CD14-positive monocyte (primary cell): ENCODE measurements around the gene IFRD2. TPM values are rescaled to one million over a fixed set of nuclear protein-coding genes. Genes with fewer than 3 reads are reported as not detected.

Experiments used
- DNase-seq, 3 donors: peaks; one replicate each; pipeline ENCODE4 v3.0.0-alpha.2; 2011 to 2022
- H2AFZ ChIP-seq: 2 replicates; pipeline ENCODE4 v1.6.0; 2012; ENCODE audit warnings: mild to moderate bottlenecking, low read depth, low read length, inconsistent platforms; ENCODE audit not compliant: insufficient read depth, poor library complexity, severe bottlenecking
- H3K27ac ChIP-seq, 2 donors: 1 replicate in 1 of 2; 2 replicates in 1 of 2; pipeline ENCODE4 v1.5.1; 2012 to 2013; ENCODE audit warnings: low read length in 2 of 2, control low read depth in 1 of 2, inconsistent platforms in 1 of 2, low read depth in 1 of 2, mild to moderate bottlenecking in 1 of 2
- H3K27me3 ChIP-seq, 2 donors: one replicate each; pipeline versions ENCODE4 v1.6.0 to v1.6.1; 2011 to 2013; ENCODE audit warnings: low read length in 2 of 2; ENCODE audit not compliant: control insufficient read depth in 2 of 2, insufficient read depth in 2 of 2
- H3K36me3 ChIP-seq, 2 donors: replicated peaks in 1 of 2; 1 replicate in 1 of 2; 2 replicates in 1 of 2; pipeline versions ENCODE4 v1.5.1 to v1.6.1; 2012 to 2013; ENCODE audit warnings: low read length in 2 of 2, control low read depth in 1 of 2, inconsistent platforms in 1 of 2, mild to moderate bottlenecking in 1 of 2; ENCODE audit not compliant: insufficient read depth in 2 of 2, control insufficient read depth in 1 of 2
- H3K4me1 ChIP-seq, 2 donors: 1 replicate in 1 of 2; 2 replicates in 1 of 2; pipeline versions ENCODE4 v1.5.1 to v1.6.1; 2012 to 2013; ENCODE audit warnings: low read length in 2 of 2, control low read depth in 1 of 2, inconsistent platforms in 1 of 2, mild to moderate bottlenecking in 1 of 2, moderate library complexity in 1 of 2; ENCODE audit not compliant: insufficient read depth in 2 of 2, control insufficient read depth in 1 of 2
- H3K4me2 ChIP-seq: replicated peaks from 2 replicates; pipeline ENCODE3; 2012; ENCODE audit warnings: low read length, moderate library complexity, mild to moderate bottlenecking; ENCODE audit not compliant: poor library complexity, severe bottlenecking; ENCODE audit errors: extremely low read depth
- H3K4me3 ChIP-seq, 3 experiments: fragments of 200-600 bp in 1 of 3; sonication (generic) in 1 of 3; replicated peaks in 1 of 3; 1 replicate in 2 of 3; 2 replicates in 1 of 3; pipeline ENCODE4 v1.5.1; 2011 to 2013; ENCODE audit warnings: low read length in 3 of 3, mild to moderate bottlenecking in 3 of 3, control low read depth in 2 of 3, low read depth in 2 of 3, inconsistent platforms in 1 of 3, moderate library complexity in 1 of 3
- H3K79me2 ChIP-seq: 2 replicates; pipeline ENCODE4 v1.6.0; 2012; ENCODE audit warnings: mild to moderate bottlenecking, control low read depth, inconsistent platforms, low read length, moderate library complexity; ENCODE audit not compliant: insufficient read depth
- H3K9ac ChIP-seq: 2 replicates; pipeline ENCODE4 v1.6.0; 2017; ENCODE audit warnings: low read length, mild to moderate bottlenecking; ENCODE audit not compliant: insufficient read depth, poor library complexity, severe bottlenecking
- H3K9me3 ChIP-seq, 2 donors: replicated peaks in 1 of 2; 1 replicate in 1 of 2; 2 replicates in 1 of 2; pipeline versions ENCODE4 v1.5.1 to v1.6.1; 2012 to 2013; ENCODE audit warnings: low read length in 2 of 2, control low read depth in 1 of 2; ENCODE audit not compliant: control insufficient read depth in 1 of 2, insufficient read depth in 1 of 2
- H4K20me1 ChIP-seq: 2 replicates; pipeline ENCODE4 v1.6.0; 2012; ENCODE audit warnings: mild to moderate bottlenecking, low read length, control low read depth, moderate library complexity; ENCODE audit not compliant: insufficient read depth
- H3K27ac Mint-ChIP-seq, 7 donors: one replicate each; pipeline ENCODE4 v1.8.0; 2020; ENCODE audit warnings: mild to moderate bottlenecking in 7 of 7, mixed read lengths in 7 of 7, moderate library complexity in 6 of 7, inconsistent platforms in 2 of 7
- H3K27me3 Mint-ChIP-seq, 3 donors: one replicate each; pipeline ENCODE4 v1.8.0; 2021 to 2022; ENCODE audit warnings: low read depth in 3 of 3, mild to moderate bottlenecking in 3 of 3, mixed read lengths in 3 of 3, moderate library complexity in 3 of 3, inconsistent platforms in 1 of 3
- H3K36me3 Mint-ChIP-seq, 2 donors: one replicate each; pipeline ENCODE4 v1.8.0; 2020; ENCODE audit warnings: mixed read lengths in 2 of 2, inconsistent platforms in 1 of 2, mild to moderate bottlenecking in 1 of 2
- H3K4me1 Mint-ChIP-seq: one replicate; pipeline ENCODE4 v1.8.0; 2020; ENCODE audit warnings: mild to moderate bottlenecking, mixed read lengths
- H3K4me3 Mint-ChIP-seq, 2 donors: one replicate each; pipeline ENCODE4 v1.8.0; 2020; ENCODE audit warnings: mild to moderate bottlenecking in 2 of 2, mixed read lengths in 2 of 2, moderate library complexity in 1 of 2
- H3K9me3 Mint-ChIP-seq, 7 donors: one replicate each; pipeline ENCODE4 v1.8.0; 2020 to 2022; ENCODE audit warnings: mixed read lengths in 7 of 7, mild to moderate bottlenecking in 6 of 7, moderate library complexity in 6 of 7, inconsistent platforms in 2 of 7
- WGBS: methylation state at CpG from one replicate; pipeline ENCODE4 v1.1.5; 2013; ENCODE audit warnings: missing lambda C conversion rate; ENCODE audit not compliant: insufficient coverage; 5-methylcytosine and 5-hydroxymethylcytosine counted together
- intact Hi-C, 2 donors: fragments of 100-400 bp; cut with micrococcal nuclease; formaldehyde crosslinking; loops; one replicate each; pipeline versions ENCODE4 v1.15.0 to v1.15.1; 2023
- polyA plus RNA-seq, 3 donors: library from polyadenylated mRNA; depleted of rRNA in 1 of 3; unstranded in 2 of 3; stranded (reverse) in 1 of 3; fragments of 300-500 nt in 2 of 3; fragments of >200 nt in 1 of 3; fragmentation: Illumina TruSeq in 2 of 3; gene quantifications; 1 replicate in 2 of 3; 2 replicates in 1 of 3; pipeline ENCODE4 v1.2.3, GENCODE V29; 2012 to 2021
- TF ChIP-seq, protein P1 (sequence below): fragments of 200-600 bp; IDR thresholded peaks from one replicate; pipeline ENCODE4 v1.8.0; 2022; ENCODE audit warnings: antibody characterized with exemption, mild to moderate bottlenecking

Gene IFRD2
- polyA plus RNA-seq, 3 donors = 17.1 to 35.1 (median 23.3) TPM

DNA sequence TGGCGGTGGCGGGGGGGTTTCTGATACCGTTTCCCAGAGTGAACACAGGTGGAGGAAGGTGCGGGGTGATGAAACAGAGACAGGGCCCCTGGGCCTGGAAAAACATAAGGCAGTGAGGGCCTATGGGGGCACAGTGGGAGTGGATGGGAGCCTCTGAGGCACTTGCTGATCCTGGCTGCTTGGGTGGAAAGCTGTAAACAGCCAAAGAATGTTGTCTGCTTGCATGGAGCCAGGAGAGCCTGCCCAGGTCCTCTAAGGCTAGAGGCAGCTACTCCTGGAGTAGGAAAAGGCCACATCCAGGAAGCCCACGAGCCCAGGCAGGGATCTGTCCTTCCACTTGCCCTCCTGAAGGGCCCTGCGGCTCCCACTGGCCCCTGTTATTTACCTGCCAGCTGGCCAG is 26.2 kb downstream of the IFRD2 start:
- no peak overlapping the region for H2AFZ ChIP-seq
- peaks cover 0 to 22% of the 10 kb centered on the region in 2 donors for H3K27me3 ChIP-seq
- TF ChIP-seq, protein P1, sequence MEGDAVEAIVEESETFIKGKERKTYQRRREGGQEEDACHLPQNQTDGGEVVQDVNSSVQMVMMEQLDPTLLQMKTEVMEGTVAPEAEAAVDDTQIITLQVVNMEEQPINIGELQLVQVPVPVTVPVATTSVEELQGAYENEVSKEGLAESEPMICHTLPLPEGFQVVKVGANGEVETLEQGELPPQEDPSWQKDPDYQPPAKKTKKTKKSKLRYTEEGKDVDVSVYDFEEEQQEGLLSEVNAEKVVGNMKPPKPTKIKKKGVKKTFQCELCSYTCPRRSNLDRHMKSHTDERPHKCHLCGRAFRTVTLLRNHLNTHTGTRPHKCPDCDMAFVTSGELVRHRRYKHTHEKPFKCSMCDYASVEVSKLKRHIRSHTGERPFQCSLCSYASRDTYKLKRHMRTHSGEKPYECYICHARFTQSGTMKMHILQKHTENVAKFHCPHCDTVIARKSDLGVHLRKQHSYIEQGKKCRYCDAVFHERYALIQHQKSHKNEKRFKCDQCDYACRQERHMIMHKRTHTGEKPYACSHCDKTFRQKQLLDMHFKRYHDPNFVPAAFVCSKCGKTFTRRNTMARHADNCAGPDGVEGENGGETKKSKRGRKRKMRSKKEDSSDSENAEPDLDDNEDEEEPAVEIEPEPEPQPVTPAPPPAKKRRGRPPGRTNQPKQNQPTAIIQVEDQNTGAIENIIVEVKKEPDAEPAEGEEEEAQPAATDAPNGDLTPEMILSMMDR = no peak
- H3K4me1 ChIP-seq = peaks cover 0 to under 1% of the 10 kb centered on the region in 2 donors
- no peak overlapping the region for H3K27ac ChIP-seq
- Mint-ChIP-seq H3K27ac (no peak overlapping the region), H3K9me3 (no peaks in the 10 kb centered on the region), H3K27me3 (peaks cover 31 to 40% (median 37%) of the 10 kb centered on the region in 3 donors), H3K4me3 (peak overlapping the region in 1 of 2 donors; percentile 9), H3K4me1 (peaks cover 3% of the 10 kb centered on the region), H3K36me3 (peaks cover 2% of the 10 kb centered on the region in 2 donors)
- no peak overlapping the region for H3K4me2 ChIP-seq
- no peaks in the 10 kb centered on the region for H3K36me3 ChIP-seq
- WGBS = 93% methylated on average over 6 of the region's 6 CpGs
- H3K79me2 ChIP-seq = no peaks in the 10 kb centered on the region
- intact Hi-C loops = no loop called here
- no peak overlapping the region for H3K9ac ChIP-seq
- H3K4me3 ChIP-seq = no peak overlapping the region
- H4K20me1 ChIP-seq = peaks cover 22% of the 10 kb centered on the region
- DNase-seq = no peak
- H3K9me3 ChIP-seq = no peaks in the 10 kb centered on the region

DNA sequence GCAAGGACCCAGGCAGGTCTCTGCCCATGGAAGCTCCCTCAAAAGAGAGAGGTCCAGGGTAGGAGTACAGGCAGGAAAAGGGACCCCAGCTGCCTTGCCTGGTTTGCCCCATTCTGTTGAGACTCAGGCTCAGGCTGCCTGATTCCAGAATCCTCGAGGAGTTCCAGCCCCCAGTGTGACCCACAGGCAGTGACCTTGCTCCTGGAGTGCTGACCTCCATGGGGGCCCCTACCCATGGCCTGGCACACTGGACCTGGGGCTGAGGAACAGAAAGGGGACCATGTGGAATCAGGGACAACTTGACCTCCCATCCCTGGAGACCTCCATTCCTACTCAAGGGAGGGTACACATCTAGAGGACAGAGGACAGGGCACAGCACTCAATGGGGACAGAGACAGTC is 26.7 kb downstream of the IFRD2 start:
- Histone ChIP-seq H4K20me1 (peaks cover 26% of the 10 kb centered on the region), H3K79me2 (no peaks in the 10 kb centered on the region), H2AFZ (no peak overlapping the region), H3K4me3 (no peak overlapping the region), H3K4me1 (peaks cover 2 to 5% of the 10 kb centered on the region in 2 donors), H3K4me2 (no peak overlapping the region), H3K9ac (no peak overlapping the region), H3K9me3 (no peaks in the 10 kb centered on the region), H3K27me3 (peaks cover 0 to 22% of the 10 kb centered on the region in 2 donors), H3K27ac (no peak overlapping the region), H3K36me3 (no peaks in the 10 kb centered on the region)
- Mint-ChIP-seq H3K36me3 (peaks cover 2% of the 10 kb centered on the region in 2 donors), H3K4me3 (no peak overlapping the region), H3K4me1 (peaks cover 3% of the 10 kb centered on the region), H3K9me3 (no peaks in the 10 kb centered on the region), H3K27me3 (peaks cover 31 to 40% (median 36%) of the 10 kb centered on the region in 3 donors), H3K27ac (no peak overlapping the region)
- TF ChIP-seq, protein P1 = no peak
- intact Hi-C loops = no loop called here
- no peak for DNase-seq
- 83% methylated on average over 1 of the region's 1 CpG for WGBS
